Activated T-cell treated with anti-CD3 and anti-CD28 coated beads, Interleukin-2, amount 50 U/mL, for 4 hours (primary cell): Measurements from ENCODE around the gene GPR135. TPM values are rescaled to one million over a fixed set of nuclear protein-coding genes. Genes with fewer than 3 reads are reported as not detected.

Experiments used
- ATAC-seq, 2 donors: fragments of 200-7000 bp; cut with Tn5 transposase; one replicate each; pipeline ENCODE4 v1.10.0; 2021
- DNase-seq: peaks from one replicate; pipeline ENCODE4 v3.0.0-alpha.2; 2020
- H3K27me3 Mint-ChIP-seq: one replicate; pipeline ENCODE4 v1.8.0; 2021; ENCODE audit warnings: low read depth, mixed read lengths
- H3K36me3 Mint-ChIP-seq: one replicate; pipeline ENCODE4 v1.8.0; 2022; ENCODE audit warnings: mixed read lengths; ENCODE audit not compliant: insufficient read depth
- H3K4me1 Mint-ChIP-seq: one replicate; pipeline ENCODE4 v1.8.0; 2021; ENCODE audit warnings: low read depth, mixed read lengths
- H3K4me3 Mint-ChIP-seq: one replicate; pipeline ENCODE4 v1.8.0; 2021; ENCODE audit warnings: mild to moderate bottlenecking, moderate library complexity, mixed read lengths
- H3K9me3 Mint-ChIP-seq: one replicate; pipeline ENCODE4 v1.8.0; 2021; ENCODE audit warnings: mixed read lengths
- total RNA-seq, 3 donors: library from RNA; stranded (reverse); gene quantifications; one replicate each; pipeline ENCODE4 v1.2.1, GENCODE V29; 2021

Gene GPR135, protein sequence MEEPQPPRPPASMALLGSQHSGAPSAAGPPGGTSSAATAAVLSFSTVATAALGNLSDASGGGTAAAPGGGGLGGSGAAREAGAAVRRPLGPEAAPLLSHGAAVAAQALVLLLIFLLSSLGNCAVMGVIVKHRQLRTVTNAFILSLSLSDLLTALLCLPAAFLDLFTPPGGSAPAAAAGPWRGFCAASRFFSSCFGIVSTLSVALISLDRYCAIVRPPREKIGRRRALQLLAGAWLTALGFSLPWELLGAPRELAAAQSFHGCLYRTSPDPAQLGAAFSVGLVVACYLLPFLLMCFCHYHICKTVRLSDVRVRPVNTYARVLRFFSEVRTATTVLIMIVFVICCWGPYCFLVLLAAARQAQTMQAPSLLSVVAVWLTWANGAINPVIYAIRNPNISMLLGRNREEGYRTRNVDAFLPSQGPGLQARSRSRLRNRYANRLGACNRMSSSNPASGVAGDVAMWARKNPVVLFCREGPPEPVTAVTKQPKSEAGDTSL
- under 1 TPM; 0.53 to 0.84 (median 0.68) TPM for total RNA-seq

DNA sequence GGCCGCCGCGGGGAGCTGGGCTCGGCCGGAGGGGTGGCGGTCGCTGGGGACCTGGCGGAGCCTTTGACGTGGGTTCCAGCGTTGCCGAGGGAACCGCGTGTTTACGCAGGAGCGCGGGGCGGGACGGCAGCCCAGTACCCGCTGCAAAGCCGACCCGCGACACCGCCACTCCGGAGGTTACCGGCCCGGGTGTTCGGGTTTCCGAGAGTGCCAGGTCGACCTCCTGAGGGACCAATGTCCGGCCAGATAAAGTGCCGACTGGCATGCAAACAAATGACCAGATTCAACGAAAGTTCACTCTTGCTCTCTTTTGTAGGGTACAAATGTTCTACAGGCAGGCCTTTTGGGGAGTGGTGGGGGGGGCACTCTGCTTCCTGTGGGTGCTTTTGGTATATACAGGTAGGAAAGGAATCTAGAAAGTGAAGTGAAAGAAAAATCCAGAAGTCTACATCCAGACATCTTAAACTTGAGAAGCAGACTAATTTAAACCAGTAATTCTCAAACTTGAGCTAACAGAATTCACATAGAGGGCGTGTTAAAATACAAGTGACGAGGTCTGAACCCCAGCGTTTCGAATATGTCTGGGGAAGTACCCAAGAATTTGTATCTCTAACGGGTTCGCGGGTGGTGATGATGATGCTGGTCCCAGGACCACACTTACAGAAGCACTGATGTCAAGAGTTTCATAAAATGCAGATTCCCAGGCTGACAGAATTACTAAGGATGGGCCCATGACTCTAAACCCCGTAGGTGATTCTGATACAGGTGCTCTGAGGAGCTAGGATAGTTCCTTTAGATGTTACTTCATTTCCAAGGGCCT lies at the start of gene GPR135:
TSS of gene GPR135 (minus strand) at position 65 of the 820 bp plus-strand sequence. CDS start 154 bp downstream, outside the sequence.
- ATAC-seq: peak; percentile 46
- Mint-ChIP-seq H3K36me3 (no peaks in the 10 kb centered on the region), H3K27me3 (no peaks in the 10 kb centered on the region), H3K4me1 (peaks cover 16% of the 10 kb centered on the region), H3K4me3 (peak within 1 kb of the TSS; percentile 87), H3K9me3 (no peaks in the 10 kb centered on the region)
- peak; percentile 30 for DNase-seq

DNA sequence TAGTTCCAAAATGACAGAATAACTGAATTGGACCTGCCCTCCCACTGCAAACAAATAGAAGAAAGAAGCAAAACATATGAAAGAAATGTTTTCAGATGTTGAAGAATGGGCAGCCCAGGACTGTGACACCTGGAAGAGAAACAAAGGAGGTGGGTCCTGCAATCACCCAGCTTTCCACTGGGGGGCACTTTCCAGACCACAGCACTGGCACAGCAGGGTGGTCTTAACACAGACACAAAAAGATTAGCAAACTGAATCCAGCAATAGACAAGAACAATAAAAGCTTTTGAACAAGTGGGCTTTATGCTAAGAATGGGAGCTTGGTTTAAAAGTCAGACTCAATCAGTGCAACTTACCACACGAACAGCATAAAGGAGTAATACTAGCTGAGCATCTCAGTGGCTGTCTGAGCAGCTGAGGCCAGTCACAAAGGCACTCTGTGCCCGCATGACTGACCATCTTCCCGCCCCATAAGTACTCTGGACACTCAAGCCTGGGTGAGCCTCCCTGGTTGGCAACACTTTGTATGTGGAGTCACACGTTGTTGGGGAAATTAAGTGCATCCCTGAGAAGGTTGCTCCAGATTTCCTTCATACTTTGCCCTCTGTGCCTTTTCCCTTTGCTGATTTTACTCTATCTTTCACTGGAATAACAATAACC lies 46.9 kb upstream of the GPR135 start:
- DNase-seq (no peak), ATAC-seq (no peak)
- Mint-ChIP-seq H3K36me3 (no peaks in the 10 kb centered on the region), H3K4me3 (no peak overlapping the region), H3K4me1 (no peaks in the 10 kb centered on the region), H3K27me3 (peaks cover 14% of the 10 kb centered on the region), H3K9me3 (no peaks in the 10 kb centered on the region)

DNA sequence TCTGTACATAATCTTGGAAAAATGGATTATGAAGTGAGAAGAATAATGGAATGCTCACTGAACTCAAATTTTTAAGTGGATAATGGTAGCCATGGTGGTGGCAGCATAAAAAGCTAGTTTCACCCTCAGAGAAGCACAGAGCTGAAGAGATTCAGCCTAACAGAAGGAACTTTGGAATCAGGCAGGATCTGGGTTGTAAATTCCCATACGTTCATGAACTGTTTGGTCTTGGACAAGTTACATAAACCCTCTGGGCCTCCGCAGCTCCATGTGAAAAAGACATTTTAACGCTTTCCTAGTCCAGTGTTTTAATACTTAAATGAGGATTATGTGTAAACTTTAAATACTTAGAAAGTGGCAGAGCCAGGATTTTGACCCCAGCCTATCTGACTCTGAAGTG lies 45.8 kb upstream of the GPR135 start:
- ATAC-seq: no peak
- no peak for DNase-seq
- peaks cover under 1% of the 10 kb centered on the region for H3K36me3 Mint-ChIP-seq
- no peaks in the 10 kb centered on the region for H3K9me3 Mint-ChIP-seq
- no peak overlapping the region for H3K4me3 Mint-ChIP-seq
- peaks cover 14% of the 10 kb centered on the region for H3K27me3 Mint-ChIP-seq
- H3K4me1 Mint-ChIP-seq: no peaks in the 10 kb centered on the region

DNA sequence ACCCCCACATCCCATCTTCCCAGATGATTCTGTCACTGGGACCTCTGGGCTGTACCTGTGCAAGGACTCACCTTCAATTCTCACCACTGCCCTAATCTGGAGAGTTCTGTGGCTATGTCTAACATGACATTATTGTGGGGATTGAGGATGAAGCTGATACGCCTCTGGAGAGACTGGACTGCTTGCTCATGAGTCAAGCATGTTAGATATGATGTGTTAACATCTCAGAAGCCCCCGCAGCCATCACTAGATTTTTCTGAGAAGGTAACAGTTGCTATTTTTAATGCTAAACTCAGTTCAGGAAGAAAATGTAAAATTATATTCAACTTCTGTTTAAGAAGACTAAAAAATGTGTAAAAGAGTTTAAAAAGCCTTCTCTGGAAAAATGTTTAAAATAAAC lies 44.8 kb upstream of the GPR135 start:
- Mint-ChIP-seq H3K4me3 (no peak overlapping the region), H3K9me3 (no peaks in the 10 kb centered on the region), H3K36me3 (peaks cover 2% of the 10 kb centered on the region), H3K4me1 (no peaks in the 10 kb centered on the region), H3K27me3 (peaks cover 12% of the 10 kb centered on the region)
- ATAC-seq (no peak), DNase-seq (no peak)

DNA sequence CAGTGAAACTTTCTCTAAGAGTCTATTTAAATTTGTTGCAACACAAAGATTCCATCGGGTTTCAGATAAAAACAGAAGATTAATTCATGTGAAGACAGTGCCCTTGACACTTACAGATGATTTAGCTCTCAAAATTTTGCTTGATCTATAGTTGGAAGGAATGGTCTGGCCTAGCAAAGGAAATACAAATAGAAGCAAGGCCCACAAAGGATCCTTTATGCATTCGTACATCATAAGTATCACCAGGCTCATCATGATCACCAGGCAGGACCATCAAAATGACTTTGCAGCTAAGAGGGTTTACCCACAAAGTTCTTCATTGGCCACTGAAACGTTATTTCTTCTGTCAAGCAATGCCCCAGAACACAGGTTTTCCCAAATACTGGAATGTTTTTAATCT lies 43.9 kb upstream of the GPR135 start:
- H3K4me1 Mint-ChIP-seq: peaks cover 8% of the 10 kb centered on the region
- H3K36me3 Mint-ChIP-seq: peaks cover 2% of the 10 kb centered on the region
- H3K9me3 Mint-ChIP-seq: no peaks in the 10 kb centered on the region
- DNase-seq (no peak), ATAC-seq (no peak)
- no peak overlapping the region for H3K4me3 Mint-ChIP-seq
- peaks cover 12% of the 10 kb centered on the region for H3K27me3 Mint-ChIP-seq

DNA sequence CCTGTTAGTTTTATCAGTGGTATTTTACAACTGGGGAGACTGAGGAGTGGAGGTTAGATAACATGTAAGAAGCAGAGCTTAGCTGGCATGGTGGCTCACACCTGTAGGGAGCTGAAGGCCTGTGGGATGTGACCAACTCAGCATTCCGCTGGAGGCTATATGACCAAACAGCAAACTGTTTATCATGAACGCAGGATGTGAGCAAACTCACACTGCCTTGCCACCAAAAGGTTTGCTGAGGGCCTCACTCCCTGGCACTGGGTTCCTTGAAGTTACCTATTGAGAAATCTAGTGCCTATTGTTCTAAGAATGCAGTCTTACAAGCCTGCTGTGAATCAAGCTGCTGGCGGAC lies 42.5 kb upstream of the GPR135 start:
- H3K9me3 Mint-ChIP-seq: no peaks in the 10 kb centered on the region
- no peak for DNase-seq
- peaks cover 10% of the 10 kb centered on the region for H3K4me1 Mint-ChIP-seq
- H3K36me3 Mint-ChIP-seq: peaks cover 2% of the 10 kb centered on the region
- ATAC-seq: no peak
- no peak overlapping the region for H3K4me3 Mint-ChIP-seq
- H3K27me3 Mint-ChIP-seq: peaks cover 8% of the 10 kb centered on the region

DNA sequence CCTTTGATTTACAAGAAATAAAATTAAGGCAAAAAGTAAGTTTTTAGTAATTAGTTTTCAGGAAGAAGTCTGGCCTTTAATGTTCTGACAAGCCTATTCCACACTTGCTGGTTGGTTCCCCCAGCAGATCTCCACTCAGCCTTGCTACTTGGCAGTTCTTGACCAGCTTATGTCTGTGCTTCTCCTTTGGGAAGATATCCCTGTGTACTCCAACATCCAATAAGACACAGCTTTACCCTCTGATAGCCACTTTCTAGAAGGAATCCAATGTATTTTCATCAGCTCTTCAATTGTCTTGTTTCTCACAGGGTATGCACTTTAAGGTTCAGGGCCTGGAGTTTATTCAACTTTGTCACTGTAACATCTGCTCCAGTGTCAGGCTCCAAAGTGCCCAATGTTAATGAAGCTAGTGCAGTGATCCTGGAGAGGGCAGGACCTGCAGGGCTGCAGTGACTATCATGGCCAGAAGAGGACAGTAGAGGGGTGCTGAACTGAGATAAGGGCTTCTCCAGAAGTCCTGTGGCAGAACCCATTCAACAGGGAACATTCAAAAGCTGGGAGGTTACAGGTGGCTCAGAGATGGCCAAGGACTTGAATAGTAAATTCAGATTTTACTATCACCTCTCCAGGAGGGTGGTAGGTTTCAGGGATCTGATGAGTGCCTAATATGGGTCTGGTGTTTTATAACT lies 42.0 kb upstream of the GPR135 start:
- H3K9me3 Mint-ChIP-seq: no peaks in the 10 kb centered on the region
- ATAC-seq (peak; percentile 62 to 75), DNase-seq (peak; percentile 12)
- no peak overlapping the region for H3K4me3 Mint-ChIP-seq
- peaks cover 10% of the 10 kb centered on the region for H3K4me1 Mint-ChIP-seq
- H3K36me3 Mint-ChIP-seq: peaks cover 2% of the 10 kb centered on the region
- H3K27me3 Mint-ChIP-seq: peaks cover 8% of the 10 kb centered on the region

DNA sequence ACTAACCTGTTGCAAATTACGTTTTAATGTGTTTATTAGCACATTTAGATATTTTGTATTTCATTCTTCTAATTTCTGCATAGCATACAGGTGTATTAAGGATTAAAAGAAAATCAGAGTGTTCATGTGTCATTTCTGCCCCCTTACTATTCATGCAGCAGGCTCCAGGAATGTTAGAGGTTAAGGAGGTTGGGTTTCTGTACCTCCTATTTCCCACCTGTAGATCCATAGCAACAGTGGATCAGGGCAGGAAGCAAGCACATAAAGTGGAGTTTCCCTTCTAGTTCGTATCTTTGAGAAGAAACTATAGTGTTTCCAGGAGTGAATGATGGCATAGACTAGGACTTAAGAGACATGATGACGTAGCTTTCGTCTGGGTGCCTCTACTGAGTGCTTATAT lies 38.1 kb upstream of the GPR135 start:
- H3K27me3 Mint-ChIP-seq: peaks cover 4% of the 10 kb centered on the region

DNA sequence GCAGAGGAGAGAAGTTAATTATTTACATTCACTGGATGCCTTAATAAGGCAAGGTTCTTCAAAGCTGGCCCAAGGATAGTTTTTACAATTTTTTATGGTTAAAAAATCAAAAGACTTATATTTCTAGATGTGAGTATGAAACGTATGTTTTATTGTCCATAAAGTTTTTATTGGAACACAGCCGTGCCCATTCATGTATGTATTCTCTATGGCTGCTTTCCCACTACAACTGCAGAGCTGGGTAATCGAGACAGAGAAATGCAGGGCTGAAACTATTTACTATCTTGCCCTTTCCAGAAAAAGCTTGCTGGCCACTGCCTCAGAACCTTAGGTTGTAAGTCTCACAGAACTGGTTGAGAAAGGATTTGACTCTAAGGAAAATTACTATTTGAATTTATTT lies 35.6 kb upstream of the GPR135 start:
- Mint-ChIP-seq H3K4me3 (no peak overlapping the region), H3K27me3 (no peaks in the 10 kb centered on the region), H3K36me3 (peaks cover 9% of the 10 kb centered on the region), H3K4me1 (peaks cover 16% of the 10 kb centered on the region), H3K9me3 (no peaks in the 10 kb centered on the region)
- ATAC-seq: no peak
- no peak for DNase-seq

More for the DNA sequence above, 38.1 kb upstream of the GPR135 start:
- Mint-ChIP-seq H3K4me3 (no peak overlapping the region), H3K9me3 (no peaks in the 10 kb centered on the region), H3K36me3 (peaks cover 12% of the 10 kb centered on the region), H3K4me1 (peaks cover 13% of the 10 kb centered on the region)
- ATAC-seq: no peak
- DNase-seq: no peak

DNA sequence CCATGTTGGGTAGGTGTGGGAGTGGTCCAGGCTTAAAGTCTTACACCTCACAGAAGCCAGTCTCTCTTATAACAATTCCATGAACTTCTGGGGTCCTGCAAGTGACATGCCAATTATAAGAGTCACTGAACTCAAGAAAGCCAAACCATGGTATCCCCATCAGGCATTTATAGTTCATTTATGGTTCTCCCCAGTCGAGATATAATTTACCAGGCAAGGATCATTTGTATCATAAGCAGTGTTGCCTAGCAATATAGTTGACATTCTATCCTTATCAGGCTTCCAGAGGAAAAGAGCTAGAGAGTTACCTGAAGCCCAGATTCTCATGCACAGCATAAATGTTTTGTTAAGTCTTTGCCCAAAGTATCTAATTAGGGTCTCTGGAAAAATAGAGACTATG lies 27.2 kb upstream of the GPR135 start:
- H3K27me3 Mint-ChIP-seq: no peaks in the 10 kb centered on the region
- H3K9me3 Mint-ChIP-seq: no peaks in the 10 kb centered on the region
- peaks cover 24% of the 10 kb centered on the region for H3K4me1 Mint-ChIP-seq
- no peak overlapping the region for H3K4me3 Mint-ChIP-seq
- H3K36me3 Mint-ChIP-seq: peaks cover 48% of the 10 kb centered on the region
- ATAC-seq: no peak
- no peak for DNase-seq

DNA sequence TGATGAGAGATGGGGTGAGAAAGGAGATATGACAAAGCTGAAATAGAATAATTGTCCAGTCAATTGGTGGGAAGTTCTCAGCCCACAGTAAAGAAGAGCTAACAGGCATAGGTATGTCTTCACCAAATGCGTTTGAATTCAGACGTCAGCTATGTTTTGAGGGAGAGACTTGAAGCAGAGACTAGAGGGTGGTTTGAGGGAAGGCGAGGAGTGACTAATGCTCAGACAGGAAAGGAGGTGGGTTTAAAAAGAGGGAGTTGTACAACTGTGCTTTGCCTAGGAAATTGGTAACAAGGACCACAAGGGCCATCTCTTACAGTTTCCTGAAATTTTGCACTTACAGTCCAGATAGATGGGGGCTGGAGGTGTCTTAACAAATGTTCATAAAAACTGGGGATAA lies 25.6 kb upstream of the GPR135 start:
- Mint-ChIP-seq H3K36me3 (peaks cover 48% of the 10 kb centered on the region), H3K9me3 (no peaks in the 10 kb centered on the region), H3K4me1 (peaks cover 28% of the 10 kb centered on the region), H3K4me3 (no peak overlapping the region), H3K27me3 (no peaks in the 10 kb centered on the region)
- DNase-seq: no peak
- ATAC-seq: no peak

DNA sequence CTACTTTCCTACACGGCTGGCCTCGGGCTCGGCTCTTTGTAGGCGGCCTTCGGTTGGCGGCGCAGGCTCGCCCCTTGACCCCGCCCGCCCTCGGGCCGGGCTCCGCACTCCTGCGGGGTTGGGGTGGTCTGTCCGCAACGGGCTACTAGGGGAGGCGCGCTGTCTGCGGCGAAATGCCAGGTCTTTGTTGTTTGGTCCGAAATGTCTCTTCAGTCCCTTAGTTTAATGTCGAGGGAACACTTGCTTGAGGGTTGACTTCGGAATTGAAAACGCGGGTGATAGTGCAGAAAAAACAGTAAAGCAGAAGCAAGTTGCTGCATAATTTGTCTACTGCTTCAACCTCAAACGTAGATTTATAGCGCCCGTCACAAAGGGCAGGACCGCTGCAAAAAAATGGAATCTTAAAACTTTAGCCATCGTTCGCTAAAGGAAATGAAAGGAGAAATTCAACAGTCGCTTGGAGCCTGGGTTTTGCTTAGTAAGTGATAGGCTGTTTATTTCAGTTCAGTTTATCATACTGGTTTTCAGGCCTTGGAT lies 19.5 kb upstream of the GPR135 start:
- peak; percentile 60 to 62 for ATAC-seq
- Mint-ChIP-seq H3K4me1 (peaks cover 63% of the 10 kb centered on the region), H3K27me3 (no peaks in the 10 kb centered on the region), H3K9me3 (no peaks in the 10 kb centered on the region), H3K4me3 (peak overlapping the region; percentile 96), H3K36me3 (peaks cover 20% of the 10 kb centered on the region)
- no peak for DNase-seq

DNA sequence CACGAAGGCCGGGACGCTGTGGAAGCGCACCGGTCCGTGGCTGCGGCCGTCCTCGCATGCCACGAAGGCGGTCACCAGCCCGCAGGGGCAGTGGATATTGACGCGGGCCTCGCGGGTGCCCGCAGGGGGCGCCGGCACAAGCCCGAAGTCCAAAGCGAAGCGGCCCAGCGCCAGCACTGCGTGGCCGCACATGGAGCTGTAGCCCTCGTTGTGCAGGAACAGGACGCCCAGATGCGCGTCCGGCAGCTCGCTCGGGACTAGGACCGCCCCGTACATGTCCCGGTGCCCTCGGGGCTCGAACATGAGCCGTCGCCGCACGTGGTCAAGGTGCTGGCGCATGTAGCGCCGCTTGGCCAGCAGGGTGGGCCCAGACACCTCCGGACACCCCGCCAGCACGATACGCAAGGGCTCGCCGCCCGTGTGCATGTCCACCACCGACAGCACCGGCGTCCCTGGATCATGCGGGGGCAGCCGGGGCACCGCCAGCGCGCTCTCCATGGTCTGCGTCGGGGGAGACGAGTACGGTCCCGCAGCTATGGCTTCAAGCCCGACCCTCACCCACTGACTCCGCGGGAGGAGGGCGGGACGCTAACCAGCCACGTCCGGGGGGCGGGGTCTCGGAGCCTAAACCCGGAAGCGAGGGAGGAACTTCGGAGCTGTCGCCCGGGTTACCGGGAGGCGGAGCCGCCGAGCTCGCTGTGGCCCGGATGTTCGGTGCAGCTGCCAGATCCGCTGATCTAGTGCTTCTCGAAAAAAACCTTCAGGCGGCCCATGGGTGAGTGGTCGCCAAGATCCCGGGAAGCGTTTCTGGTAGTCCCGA lies 18.8 kb upstream of the GPR135 start, which contains the start of the genes JKAMP and L3HYPDH:
TSS of gene JKAMP (plus strand) at position 699 of the 820 bp plus-strand sequence. CDS start at position 772, 73 bp downstream.
TSS of gene L3HYPDH (minus strand) at position 590 of the 820 bp plus-strand sequence. CDS start at position 498, 92 bp downstream.
- H3K4me1 Mint-ChIP-seq: peaks cover 62% of the 10 kb centered on the region
- no peaks in the 10 kb centered on the region for H3K27me3 Mint-ChIP-seq
- H3K4me3 Mint-ChIP-seq: peak within 1 kb of the TSS; percentile 96
- peaks cover 15% of the 10 kb centered on the region for H3K36me3 Mint-ChIP-seq
- DNase-seq (peak; percentile 99), ATAC-seq (peak; percentile 97)
- H3K9me3 Mint-ChIP-seq: no peaks in the 10 kb centered on the region
